Activated CD8-positive, alpha-beta memory T cell treated with anti-CD3 and anti-CD28 coated beads, Interleukin-2, amount 10 ng/mL, durations not matched to agents 7 days and 5 days (primary cell): Measurements from ENCODE around the gene SAMD11. TPM values are rescaled to one million over a fixed set of nuclear protein-coding genes. Genes with fewer than 3 reads are reported as not detected.
A peak's percentile ranks its signal among the peaks of the same experiment; 100 is the strongest.
"Not testable (repeated sequence)": the region's sequence is repeated elsewhere in the genome, so short reads cannot be mapped to it uniquely, and the experiment has no call there.

Experiments used
- ATAC-seq: fragments of 150-1000 bp; cut with Tn5 transposase; one replicate; pipeline ENCODE4 v1.10.0; 2021; ENCODE audit warnings: moderate library complexity
- CTCF ChIA-PET: fragments of 350-600 bp; sonication (Branson Sonifier 250); formaldehyde crosslinking; loops from one replicate; lab custom pipeline; 2021; ENCODE audit warnings: antibody characterized with exemption; lab: Charles Lee
- DNase-seq: peaks from one replicate; pipeline ENCODE4 v3.0.0-alpha.2; 2020
- H3K27ac Mint-ChIP-seq: one replicate; pipeline ENCODE4 v1.8.0; 2021; ENCODE audit warnings: mild to moderate bottlenecking, mixed read lengths
- H3K27me3 Mint-ChIP-seq: one replicate; pipeline ENCODE4 v1.8.0; 2021; ENCODE audit warnings: mixed read lengths
- H3K36me3 Mint-ChIP-seq: one replicate; pipeline ENCODE4 v1.8.0; 2021; ENCODE audit warnings: mild to moderate bottlenecking, mixed read lengths
- H3K4me1 Mint-ChIP-seq: one replicate; pipeline ENCODE4 v1.8.0; 2021; ENCODE audit warnings: mixed read lengths
- H3K4me3 Mint-ChIP-seq: one replicate; pipeline ENCODE4 v1.8.0; 2021; ENCODE audit warnings: mild to moderate bottlenecking, moderate library complexity, mixed read lengths
- H3K9me3 Mint-ChIP-seq: one replicate; pipeline ENCODE4 v1.8.0; 2022; ENCODE audit warnings: low read depth, mixed read lengths
- total RNA-seq, 2 experiments: library from RNA; stranded (reverse); gene quantifications; one replicate each; pipeline ENCODE4 v1.2.3, GENCODE V29; 2021

SAMD11 gene
- total RNA-seq, 2 experiments from 2014 or later = 0.61 TPM; not detected in 1

- H3K4me3 Mint-ChIP-seq = no peak overlapping the region
- H3K4me1 Mint-ChIP-seq = peaks cover 15% of the 10 kb centered on the region
- peaks cover 6% of the 10 kb centered on the region for H3K36me3 Mint-ChIP-seq
- CTCF ChIA-PET = interaction anchor here (1.0 to 1.2 kb wide), 2 partner anchors 28 to 86 kb away, joined by 4 read pairs; no protein-coding TSS in a partner anchor
- H3K27ac Mint-ChIP-seq = no peak overlapping the region
- no peak for ATAC-seq
- H3K9me3 Mint-ChIP-seq = peaks cover 3% of the 10 kb centered on the region
- DNase-seq = no peak
- peaks cover 65% of the 10 kb centered on the region for H3K27me3 Mint-ChIP-seq
Observed at GRCh38 chr1:897226-897625, 26.5 kb upstream of the SAMD11 start.

GRCh38 chr1:897951-898350 lies 25.8 kb upstream of the SAMD11 start:
- DNase-seq, H3K9me3 Mint-ChIP-seq, H3K27ac Mint-ChIP-seq, H3K4me3 Mint-ChIP-seq, H3K36me3 Mint-ChIP-seq, ATAC-seq: not testable (repeated sequence)
- Mint-ChIP-seq H3K4me1 (peaks cover 15% of the 10 kb centered on the region), H3K27me3 (peaks cover 63% of the 10 kb centered on the region)
- CTCF ChIA-PET = interaction anchor here (1.0 to 1.2 kb wide), 2 partner anchors 28 to 86 kb away, joined by 4 read pairs; no protein-coding TSS in a partner anchor

GRCh38 chr1:899636-900317 lies 23.9 kb upstream of the SAMD11 start:
- Mint-ChIP-seq H3K27me3 (peaks cover 56% of the 10 kb centered on the region), H3K9me3 (peaks cover 3% of the 10 kb centered on the region), H3K36me3 (peaks cover 6% of the 10 kb centered on the region), H3K27ac (no peak overlapping the region), H3K4me1 (peaks cover 15% of the 10 kb centered on the region), H3K4me3 (no peak overlapping the region)
- ATAC-seq (no peak), DNase-seq (no peak)
- CTCF ChIA-PET = no interaction called here

GRCh38 chr1:901108-901859 lies 22.4 kb upstream of the SAMD11 start:
- H3K36me3 Mint-ChIP-seq = peaks cover 6% of the 10 kb centered on the region
- peaks cover 23% of the 10 kb centered on the region for H3K4me1 Mint-ChIP-seq
- H3K27me3 Mint-ChIP-seq = peaks cover 57% of the 10 kb centered on the region
- no peak overlapping the region for H3K27ac Mint-ChIP-seq
- H3K4me3 Mint-ChIP-seq = no peak overlapping the region
- DNase-seq = no peak
- CTCF ChIA-PET = interaction anchor here (1.0 to 1.5 kb wide), 2 partner anchors 9 to 32 kb away, joined by 3 read pairs; no protein-coding TSS in a partner anchor
- H3K9me3 Mint-ChIP-seq = peaks cover 3% of the 10 kb centered on the region
- no peak for ATAC-seq

GRCh38 chr1:902802-903201 lies 20.9 kb upstream of the SAMD11 start:
- DNase-seq (peak; percentile 38), ATAC-seq (no peak)
- Mint-ChIP-seq H3K4me1 (peaks cover 23% of the 10 kb centered on the region), H3K4me3 (no peak overlapping the region), H3K9me3 (peaks cover 2% of the 10 kb centered on the region), H3K36me3 (peaks cover 6% of the 10 kb centered on the region), H3K27me3 (peaks cover 56% of the 10 kb centered on the region), H3K27ac (no peak overlapping the region)
- CTCF ChIA-PET = interaction anchor here (1.0 to 1.5 kb wide), 3 partner anchors 13 to 39 kb away, joined by 3 read pairs; no protein-coding TSS in a partner anchor

- ATAC-seq = no peak
- peaks cover 3% of the 10 kb centered on the region for H3K36me3 Mint-ChIP-seq
- no peaks in the 10 kb centered on the region for H3K9me3 Mint-ChIP-seq
- peaks cover 56% of the 10 kb centered on the region for H3K27me3 Mint-ChIP-seq
- DNase-seq = no peak
- peaks cover 18% of the 10 kb centered on the region for H3K4me1 Mint-ChIP-seq
- no peak overlapping the region for H3K4me3 Mint-ChIP-seq
- CTCF ChIA-PET = interaction anchor here (1.0 to 3.0 kb wide), 3 partner anchors 13 to 39 kb away, joined by 3 to 18 read pairs (median 3); no protein-coding TSS in a partner anchor
- no peak overlapping the region for H3K27ac Mint-ChIP-seq
Observed at GRCh38 chr1:903305-903704, 20.4 kb upstream of the SAMD11 start.

GRCh38 chr1:903721-904271 lies 19.9 kb upstream of the SAMD11 start:
- peaks cover 13% of the 10 kb centered on the region for H3K4me1 Mint-ChIP-seq
- CTCF ChIA-PET = interaction anchor here (1.0 to 3.0 kb wide), 5 partner anchors 14 to 72 kb away, joined by 3 to 18 read pairs (median 6); partner anchors contain the start of gene NOC2L
- H3K27me3 Mint-ChIP-seq = peaks cover 52% of the 10 kb centered on the region
- H3K4me3 Mint-ChIP-seq = no peak overlapping the region
- H3K36me3 Mint-ChIP-seq = no peaks in the 10 kb centered on the region
- DNase-seq = peak; percentile 40
- no peaks in the 10 kb centered on the region for H3K9me3 Mint-ChIP-seq
- H3K27ac Mint-ChIP-seq = no peak overlapping the region
- ATAC-seq = no peak

- peak overlapping the region; percentile 56 for H3K4me3 Mint-ChIP-seq
- no peaks in the 10 kb centered on the region for H3K9me3 Mint-ChIP-seq
- no peak overlapping the region for H3K27ac Mint-ChIP-seq
- H3K36me3 Mint-ChIP-seq = no peaks in the 10 kb centered on the region
- peaks cover 10% of the 10 kb centered on the region for H3K4me1 Mint-ChIP-seq
- H3K27me3 Mint-ChIP-seq = peaks cover 50% of the 10 kb centered on the region
- CTCF ChIA-PET = interaction anchor here (0.7 to 3.0 kb wide), 22 partner anchors 9 to 109 kb away, joined by 3 to 34 read pairs (median 4); partner anchors contain the start of genes ISG15, NOC2L and PLEKHN1
- ATAC-seq (peak; percentile 92), DNase-seq (peak; percentile 87)
Observed at GRCh38 chr1:904310-904950, 19.3 kb upstream of the SAMD11 start.

GRCh38 chr1:905071-905749 lies 18.5 kb upstream of the SAMD11 start:
- Mint-ChIP-seq H3K27ac (no peak overlapping the region), H3K9me3 (no peaks in the 10 kb centered on the region), H3K4me3 (no peak overlapping the region), H3K27me3 (peaks cover 44% of the 10 kb centered on the region), H3K36me3 (no peaks in the 10 kb centered on the region), H3K4me1 (peaks cover 10% of the 10 kb centered on the region)
- DNase-seq (peak; percentile 42), ATAC-seq (peak; percentile 2)
- CTCF ChIA-PET = interaction anchor here (0.7 to 3.0 kb wide), 25 partner anchors 8 to 109 kb away, joined by 3 to 34 read pairs (median 3); partner anchors contain the start of genes ISG15, NOC2L and PLEKHN1

- H3K27ac Mint-ChIP-seq = no peak overlapping the region
- peaks cover 10% of the 10 kb centered on the region for H3K4me1 Mint-ChIP-seq
- ATAC-seq (no peak), DNase-seq (peak; percentile 37)
- CTCF ChIA-PET = interaction anchor here (0.8 to 3.0 kb wide), 13 partner anchors 8 to 108 kb away, joined by 3 to 34 read pairs (median 5); partner anchors contain the start of genes ISG15, NOC2L and PLEKHN1
- H3K36me3 Mint-ChIP-seq = no peaks in the 10 kb centered on the region
- no peaks in the 10 kb centered on the region for H3K9me3 Mint-ChIP-seq
- H3K27me3 Mint-ChIP-seq = peaks cover 49% of the 10 kb centered on the region
- H3K4me3 Mint-ChIP-seq = no peak overlapping the region
Observed at GRCh38 chr1:905811-906599, 17.7 kb upstream of the SAMD11 start.

- ATAC-seq = no peak
- DNase-seq = peak; percentile 55
- CTCF ChIA-PET = interaction anchor here (0.8 to 2.6 kb wide), 7 partner anchors 16 to 77 kb away, joined by 3 to 34 read pairs (median 6); partner anchors contain the start of gene NOC2L
- Mint-ChIP-seq H3K4me3 (no peak overlapping the region), H3K36me3 (no peaks in the 10 kb centered on the region), H3K9me3 (no peaks in the 10 kb centered on the region), H3K27me3 (peaks cover 55% of the 10 kb centered on the region), H3K27ac (no peak overlapping the region), H3K4me1 (peaks cover 10% of the 10 kb centered on the region)
Observed at GRCh38 chr1:906600-907420, 16.9 kb upstream of the SAMD11 start.
